Measurements from ENCODE around the gene DSG3. TPM values are rescaled to one million over a fixed set of nuclear protein-coding genes. Genes with fewer than 3 reads are reported as not detected.

Gene DSG3
- polyA plus RNA-seq, 1 donor (not counting 4 experiments of a cell fraction or from before 2014, with no cell fraction given) = 259 TPM

DNA sequence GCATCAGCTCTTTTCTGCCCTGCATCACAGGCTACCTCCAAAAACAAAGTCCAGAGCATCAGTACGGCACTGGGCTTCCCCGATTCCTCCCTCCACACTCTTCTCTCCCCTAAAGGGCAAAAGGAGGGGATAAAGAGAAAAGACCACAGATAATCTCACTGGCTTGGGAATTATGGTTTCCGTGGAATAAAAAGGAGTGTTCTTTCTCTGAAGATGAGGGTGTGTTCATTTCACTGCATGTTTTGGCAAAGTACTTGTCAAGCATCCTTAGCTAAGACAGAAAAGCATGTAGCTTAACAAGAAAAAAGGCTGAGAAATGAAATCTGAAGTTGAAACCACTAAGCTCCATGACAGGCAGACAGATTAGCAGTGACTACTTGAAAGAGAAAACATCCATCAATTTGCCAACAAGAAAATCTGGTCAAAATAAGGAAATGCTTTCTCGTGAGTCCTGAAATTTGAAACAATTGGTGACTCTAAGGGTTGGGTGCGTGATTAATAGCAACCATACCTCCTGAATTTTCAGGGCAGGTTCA is 20.6 kb upstream of the DSG3 start:
- FAIRE-seq (peak; percentile 59), DNase-seq (ENCODE audit: low read depth, low spot score) (no peak)
- peak overlapping the region in 2 of 3 experiments; percentile 10 to 69 for H3K4me3 ChIP-seq (ENCODE audit: control insufficient read depth in 2 of 3, extremely low read depth in 1 of 3, insufficient read depth in 2 of 3, low read depth in 1 of 3, low read length in 3 of 3)
- peak overlapping the region; percentile 89 for H3K4me2 ChIP-seq (ENCODE audit: control insufficient read depth, extremely low read depth, insufficient read depth, low read depth, low read length)
- H3K4me1 ChIP-seq (ENCODE audit: control insufficient read depth, extremely low read depth, insufficient read depth, low read length) = peaks cover 58% of the 10 kb centered on the region
- peak overlapping the region; percentile 87 for H3K27ac ChIP-seq (ENCODE audit: control insufficient read depth, insufficient read depth, low read length)
- H3K79me2 ChIP-seq (ENCODE audit: control insufficient read depth, insufficient read depth, low read length) = no peaks in the 10 kb centered on the region
- no peaks in the 10 kb centered on the region for H3K9me1 ChIP-seq (ENCODE audit: control insufficient read depth, extremely low read depth, insufficient read depth, low read length)
- H3K9ac ChIP-seq (ENCODE audit: control insufficient read depth, extremely low read depth, insufficient read depth, low read length) = peak overlapping the region; percentile 70
- no peaks in the 10 kb centered on the region for H3K9me3 ChIP-seq (ENCODE audit: control insufficient read depth, low read depth, low read length)
- dilution Hi-C loops (cut with MboI; ENCODE audit: extremely low pct_ligation_motif_present, low sequenced_read_pairs) = no loop called here
- TF ChIP-seq, protein P1, sequence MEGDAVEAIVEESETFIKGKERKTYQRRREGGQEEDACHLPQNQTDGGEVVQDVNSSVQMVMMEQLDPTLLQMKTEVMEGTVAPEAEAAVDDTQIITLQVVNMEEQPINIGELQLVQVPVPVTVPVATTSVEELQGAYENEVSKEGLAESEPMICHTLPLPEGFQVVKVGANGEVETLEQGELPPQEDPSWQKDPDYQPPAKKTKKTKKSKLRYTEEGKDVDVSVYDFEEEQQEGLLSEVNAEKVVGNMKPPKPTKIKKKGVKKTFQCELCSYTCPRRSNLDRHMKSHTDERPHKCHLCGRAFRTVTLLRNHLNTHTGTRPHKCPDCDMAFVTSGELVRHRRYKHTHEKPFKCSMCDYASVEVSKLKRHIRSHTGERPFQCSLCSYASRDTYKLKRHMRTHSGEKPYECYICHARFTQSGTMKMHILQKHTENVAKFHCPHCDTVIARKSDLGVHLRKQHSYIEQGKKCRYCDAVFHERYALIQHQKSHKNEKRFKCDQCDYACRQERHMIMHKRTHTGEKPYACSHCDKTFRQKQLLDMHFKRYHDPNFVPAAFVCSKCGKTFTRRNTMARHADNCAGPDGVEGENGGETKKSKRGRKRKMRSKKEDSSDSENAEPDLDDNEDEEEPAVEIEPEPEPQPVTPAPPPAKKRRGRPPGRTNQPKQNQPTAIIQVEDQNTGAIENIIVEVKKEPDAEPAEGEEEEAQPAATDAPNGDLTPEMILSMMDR (optimal IDR thresholded peaks at IDR 0.05 in 1 of 3, IDR thresholded peaks at IDR 0.05 in 1 of 3, conservative IDR thresholded peaks at IDR 0.05 in 1 of 3; ENCODE audit: extremely low read depth in 1 of 3, insufficient read depth in 2 of 3, low read length in 3 of 3) = no peak
- no peak for TF ChIP-seq EZH2 (IDR thresholded peaks at IDR 0.05; ENCODE audit: low read length)
- H3K36me3 ChIP-seq (ENCODE audit: control insufficient read depth in 2 of 2, extremely low read depth in 1 of 2, insufficient read depth in 2 of 2, low read length in 2 of 2) = no peaks in the 10 kb centered on the region
- H4K20me1 ChIP-seq (ENCODE audit: control insufficient read depth, extremely low read depth, insufficient read depth, low read length) = no peaks in the 10 kb centered on the region
- peak overlapping the region; percentile 80 for H2AFZ ChIP-seq (ENCODE audit: control insufficient read depth, low read length)
- H3K27me3 ChIP-seq (ENCODE audit: control insufficient read depth, extremely low read depth, insufficient read depth, low read length) = no peaks in the 10 kb centered on the region

DNA sequence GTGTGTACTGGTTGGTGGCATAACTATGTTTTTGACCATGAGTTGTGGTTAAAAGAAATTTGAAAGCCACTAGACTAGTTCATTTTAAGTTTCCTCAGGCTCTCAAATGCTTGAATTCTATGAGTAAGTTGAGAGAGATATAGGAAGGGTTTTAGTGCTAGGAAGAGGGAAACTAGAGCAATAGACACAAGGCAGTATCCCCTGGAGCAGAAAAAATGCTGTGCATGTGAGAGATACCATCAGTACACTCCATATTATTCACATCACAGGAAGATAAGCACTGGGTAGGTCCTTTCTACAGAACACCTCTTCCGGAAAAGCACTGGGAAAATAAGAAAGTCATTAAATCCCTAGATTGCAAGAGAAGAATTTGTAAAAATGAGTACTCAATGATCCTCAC is 19.3 kb upstream of the DSG3 start:
- TF ChIP-seq EZH2 (IDR thresholded peaks at IDR 0.05; ENCODE audit: low read length) = no peak
- TF ChIP-seq, protein P1 (optimal IDR thresholded peaks at IDR 0.05 in 1 of 3, IDR thresholded peaks at IDR 0.05 in 1 of 3, conservative IDR thresholded peaks at IDR 0.05 in 1 of 3; ENCODE audit: extremely low read depth in 1 of 3, insufficient read depth in 2 of 3, low read length in 3 of 3) = no peak
- FAIRE-seq = peak; percentile 60
- H3K9ac ChIP-seq (ENCODE audit: control insufficient read depth, extremely low read depth, insufficient read depth, low read length) = no peak overlapping the region
- H3K27ac ChIP-seq (ENCODE audit: control insufficient read depth, insufficient read depth, low read length) = peak overlapping the region; percentile 22
- H3K27me3 ChIP-seq (ENCODE audit: control insufficient read depth, extremely low read depth, insufficient read depth, low read length) = no peaks in the 10 kb centered on the region
- no peaks in the 10 kb centered on the region for H3K9me3 ChIP-seq (ENCODE audit: control insufficient read depth, low read depth, low read length)
- no peaks in the 10 kb centered on the region for H3K36me3 ChIP-seq (ENCODE audit: control insufficient read depth in 2 of 2, extremely low read depth in 1 of 2, insufficient read depth in 2 of 2, low read length in 2 of 2)
- H3K9me1 ChIP-seq (ENCODE audit: control insufficient read depth, extremely low read depth, insufficient read depth, low read length) = no peaks in the 10 kb centered on the region
- H3K4me3 ChIP-seq (ENCODE audit: control insufficient read depth in 2 of 3, extremely low read depth in 1 of 3, insufficient read depth in 2 of 3, low read depth in 1 of 3, low read length in 3 of 3) = no peak overlapping the region
- H3K4me2 ChIP-seq (ENCODE audit: control insufficient read depth, extremely low read depth, insufficient read depth, low read depth, low read length) = peak overlapping the region; percentile 7
- no peaks in the 10 kb centered on the region for H4K20me1 ChIP-seq (ENCODE audit: control insufficient read depth, extremely low read depth, insufficient read depth, low read length)
- dilution Hi-C loops (cut with MboI; ENCODE audit: extremely low pct_ligation_motif_present, low sequenced_read_pairs) = no loop called here
- H3K4me1 ChIP-seq (ENCODE audit: control insufficient read depth, extremely low read depth, insufficient read depth, low read length) = peaks cover 58% of the 10 kb centered on the region
- peak overlapping the region; percentile 16 for H2AFZ ChIP-seq (ENCODE audit: control insufficient read depth, low read length)
- DNase-seq (ENCODE audit: low read depth, low spot score) = no peak
- H3K79me2 ChIP-seq (ENCODE audit: control insufficient read depth, insufficient read depth, low read length) = no peaks in the 10 kb centered on the region
